CD14-positive monocyte (primary cell): Measurements from ENCODE around the gene SLC35E4. TPM values are rescaled to one million over a fixed set of nuclear protein-coding genes. Genes with fewer than 3 reads are reported as not detected.

Source experiments
- DNase-seq, 3 donors: peaks; one replicate each; pipeline ENCODE4 v3.0.0-alpha.2; 2011 to 2022
- H2AFZ ChIP-seq: 2 replicates; pipeline ENCODE4 v1.6.0; 2012; ENCODE audit warnings: mild to moderate bottlenecking, low read depth, low read length, inconsistent platforms; ENCODE audit not compliant: insufficient read depth, poor library complexity, severe bottlenecking
- H3K27ac ChIP-seq, 2 donors: 1 replicate in 1 of 2; 2 replicates in 1 of 2; pipeline ENCODE4 v1.5.1; 2012 to 2013; ENCODE audit warnings: low read length in 2 of 2, control low read depth in 1 of 2, inconsistent platforms in 1 of 2, low read depth in 1 of 2, mild to moderate bottlenecking in 1 of 2
- H3K27me3 ChIP-seq, 2 donors: one replicate each; pipeline versions ENCODE4 v1.6.0 to v1.6.1; 2011 to 2013; ENCODE audit warnings: low read length in 2 of 2; ENCODE audit not compliant: control insufficient read depth in 2 of 2, insufficient read depth in 2 of 2
- H3K36me3 ChIP-seq, 2 donors: replicated peaks in 1 of 2; 1 replicate in 1 of 2; 2 replicates in 1 of 2; pipeline versions ENCODE4 v1.5.1 to v1.6.1; 2012 to 2013; ENCODE audit warnings: low read length in 2 of 2, control low read depth in 1 of 2, inconsistent platforms in 1 of 2, mild to moderate bottlenecking in 1 of 2; ENCODE audit not compliant: insufficient read depth in 2 of 2, control insufficient read depth in 1 of 2
- H3K4me1 ChIP-seq, 2 donors: 1 replicate in 1 of 2; 2 replicates in 1 of 2; pipeline versions ENCODE4 v1.5.1 to v1.6.1; 2012 to 2013; ENCODE audit warnings: low read length in 2 of 2, control low read depth in 1 of 2, inconsistent platforms in 1 of 2, mild to moderate bottlenecking in 1 of 2, moderate library complexity in 1 of 2; ENCODE audit not compliant: insufficient read depth in 2 of 2, control insufficient read depth in 1 of 2
- H3K4me2 ChIP-seq: replicated peaks from 2 replicates; pipeline ENCODE3; 2012; ENCODE audit warnings: low read length, moderate library complexity, mild to moderate bottlenecking; ENCODE audit not compliant: poor library complexity, severe bottlenecking; ENCODE audit errors: extremely low read depth
- H3K4me3 ChIP-seq, 3 experiments: fragments of 200-600 bp in 1 of 3; sonication (generic) in 1 of 3; replicated peaks in 1 of 3; 1 replicate in 2 of 3; 2 replicates in 1 of 3; pipeline ENCODE4 v1.5.1; 2011 to 2013; ENCODE audit warnings: low read length in 3 of 3, mild to moderate bottlenecking in 3 of 3, control low read depth in 2 of 3, low read depth in 2 of 3, inconsistent platforms in 1 of 3, moderate library complexity in 1 of 3
- H3K79me2 ChIP-seq: 2 replicates; pipeline ENCODE4 v1.6.0; 2012; ENCODE audit warnings: mild to moderate bottlenecking, control low read depth, inconsistent platforms, low read length, moderate library complexity; ENCODE audit not compliant: insufficient read depth
- H3K9ac ChIP-seq: 2 replicates; pipeline ENCODE4 v1.6.0; 2017; ENCODE audit warnings: low read length, mild to moderate bottlenecking; ENCODE audit not compliant: insufficient read depth, poor library complexity, severe bottlenecking
- H3K9me3 ChIP-seq, 2 donors: replicated peaks in 1 of 2; 1 replicate in 1 of 2; 2 replicates in 1 of 2; pipeline versions ENCODE4 v1.5.1 to v1.6.1; 2012 to 2013; ENCODE audit warnings: low read length in 2 of 2, control low read depth in 1 of 2; ENCODE audit not compliant: control insufficient read depth in 1 of 2, insufficient read depth in 1 of 2
- H4K20me1 ChIP-seq: 2 replicates; pipeline ENCODE4 v1.6.0; 2012; ENCODE audit warnings: mild to moderate bottlenecking, low read length, control low read depth, moderate library complexity; ENCODE audit not compliant: insufficient read depth
- H3K27ac Mint-ChIP-seq, 7 donors: one replicate each; pipeline ENCODE4 v1.8.0; 2020; ENCODE audit warnings: mild to moderate bottlenecking in 7 of 7, mixed read lengths in 7 of 7, moderate library complexity in 6 of 7, inconsistent platforms in 2 of 7
- H3K27me3 Mint-ChIP-seq, 3 donors: one replicate each; pipeline ENCODE4 v1.8.0; 2021 to 2022; ENCODE audit warnings: low read depth in 3 of 3, mild to moderate bottlenecking in 3 of 3, mixed read lengths in 3 of 3, moderate library complexity in 3 of 3, inconsistent platforms in 1 of 3
- H3K36me3 Mint-ChIP-seq, 2 donors: one replicate each; pipeline ENCODE4 v1.8.0; 2020; ENCODE audit warnings: mixed read lengths in 2 of 2, inconsistent platforms in 1 of 2, mild to moderate bottlenecking in 1 of 2
- H3K4me1 Mint-ChIP-seq: one replicate; pipeline ENCODE4 v1.8.0; 2020; ENCODE audit warnings: mild to moderate bottlenecking, mixed read lengths
- H3K4me3 Mint-ChIP-seq, 2 donors: one replicate each; pipeline ENCODE4 v1.8.0; 2020; ENCODE audit warnings: mild to moderate bottlenecking in 2 of 2, mixed read lengths in 2 of 2, moderate library complexity in 1 of 2
- H3K9me3 Mint-ChIP-seq, 7 donors: one replicate each; pipeline ENCODE4 v1.8.0; 2020 to 2022; ENCODE audit warnings: mixed read lengths in 7 of 7, mild to moderate bottlenecking in 6 of 7, moderate library complexity in 6 of 7, inconsistent platforms in 2 of 7
- CTCF ChIP-seq: fragments of 200-600 bp; IDR thresholded peaks from one replicate; pipeline ENCODE4 v1.8.0; 2022; ENCODE audit warnings: antibody characterized with exemption, mild to moderate bottlenecking
- WGBS: methylation state at CpG from one replicate; pipeline ENCODE4 v1.1.5; 2013; ENCODE audit warnings: missing lambda C conversion rate; ENCODE audit not compliant: insufficient coverage; 5-methylcytosine and 5-hydroxymethylcytosine counted together
- intact Hi-C, 2 donors: fragments of 100-400 bp; cut with micrococcal nuclease; formaldehyde crosslinking; loops; one replicate each; pipeline versions ENCODE4 v1.15.0 to v1.15.1; 2023
- polyA plus RNA-seq, 3 donors: library from polyadenylated mRNA; depleted of rRNA in 1 of 3; unstranded in 2 of 3; stranded (reverse) in 1 of 3; fragments of 300-500 nt in 2 of 3; fragments of >200 nt in 1 of 3; fragmentation: Illumina TruSeq in 2 of 3; gene quantifications; 1 replicate in 2 of 3; 2 replicates in 1 of 3; pipeline ENCODE4 v1.2.3, GENCODE V29; 2012 to 2021

The SLC35E4 gene
- polyA plus RNA-seq, 3 donors = 1.4 to 2.4 (median 1.6) TPM

- Histone ChIP-seq H3K79me2 (no peaks in the 10 kb centered on the region), H4K20me1 (no peaks in the 10 kb centered on the region), H3K4me3 (peak overlapping the region in 1 of 3 experiments; percentile 57), H3K27ac (no peak overlapping the region), H3K4me2 (peak overlapping the region; percentile 59), H3K27me3 (peaks cover 23 to 39% of the 10 kb centered on the region in 2 donors), H3K9me3 (peaks cover 0 to 5% of the 10 kb centered on the region in 2 donors), H3K9ac (no peak overlapping the region), H3K4me1 (peaks cover 9 to 14% of the 10 kb centered on the region in 2 donors), H2AFZ (no peak overlapping the region), H3K36me3 (no peaks in the 10 kb centered on the region)
- Mint-ChIP-seq H3K4me1 (peaks cover 3% of the 10 kb centered on the region), H3K36me3 (peaks cover 0 to 5% of the 10 kb centered on the region in 2 donors), H3K27ac (no peak overlapping the region), H3K4me3 (peak overlapping the region; percentile 48 to 77), H3K27me3 (peaks cover 41 to 63% (median 56%) of the 10 kb centered on the region in 3 donors), H3K9me3 (peaks cover 0 to 7% (median 3%) of the 10 kb centered on the region in 7 donors)
- DNase-seq = no peak
- intact Hi-C loops = no loop called here
- TF ChIP-seq CTCF = no peak
- WGBS = 86% methylated on average over 11 of the region's 15 CpGs
Observed at GRCh38 chr22:30695351-30695851, 59.8 kb downstream of the SLC35E4 start.

GRCh38 chr22:30695871-30696655 is 60.5 kb downstream of the SLC35E4 start:
- WGBS = 100% methylated on average over 4 of the region's 7 CpGs
- H3K4me3 ChIP-seq = no peak overlapping the region
- no peak for TF ChIP-seq CTCF
- H4K20me1 ChIP-seq = no peaks in the 10 kb centered on the region
- peaks cover 23 to 39% of the 10 kb centered on the region in 2 donors for H3K27me3 ChIP-seq
- H3K4me1 Mint-ChIP-seq = peaks cover 3% of the 10 kb centered on the region
- H3K27ac ChIP-seq = no peak overlapping the region
- H3K9me3 ChIP-seq = peaks cover 0 to 5% of the 10 kb centered on the region in 2 donors
- H3K9me3 Mint-ChIP-seq = peaks cover 0 to 7% (median 3%) of the 10 kb centered on the region in 7 donors
- no peak overlapping the region for H2AFZ ChIP-seq
- H3K9ac ChIP-seq = no peak overlapping the region
- no peak for DNase-seq
- intact Hi-C loops = no loop called here
- no peaks in the 10 kb centered on the region for H3K36me3 ChIP-seq
- H3K4me3 Mint-ChIP-seq = peak overlapping the region in 1 of 2 donors; percentile 77
- H3K4me2 ChIP-seq = no peak overlapping the region
- no peaks in the 10 kb centered on the region for H3K79me2 ChIP-seq
- H3K36me3 Mint-ChIP-seq = peaks cover 0 to 5% of the 10 kb centered on the region in 2 donors
- H3K4me1 ChIP-seq = peaks cover 9 to 14% of the 10 kb centered on the region in 2 donors
- H3K27ac Mint-ChIP-seq = no peak overlapping the region
- H3K27me3 Mint-ChIP-seq = peaks cover 41 to 61% (median 54%) of the 10 kb centered on the region in 3 donors

Other genes starting within 250 kb of the SLC35E4 start
- gene RNF215, start 248.4 kb upstream of the SLC35E4 start, polyA plus RNA-seq = 10 to 100 TPM in 1 of 3 donors, under 1 TPM in 2; 0.26 to 12.2 (median 0.42) TPM
- gene SEC14L2, start 238.8 kb upstream of the SLC35E4 start, polyA plus RNA-seq = under 1 TPM in 2 of 3 donors, not detected in 1; 0.03 TPM
- 10 to 100 TPM in 1 of 3 donors, 1 to 10 TPM in 2; 6.2 to 14.2 (median 7.5) TPM for gene MTFP1, start 210.0 kb upstream of the SLC35E4 start, polyA plus RNA-seq
- not detected for gene SEC14L3, start 163.8 kb upstream of the SLC35E4 start, polyA plus RNA-seq
- gene SEC14L4, start 130.1 kb upstream of the SLC35E4 start, polyA plus RNA-seq = not detected
- gene SEC14L6, start 89.0 kb upstream of the SLC35E4 start, polyA plus RNA-seq = not detected
- gene GAL3ST1, start 61.1 kb upstream of the SLC35E4 start, polyA plus RNA-seq = not detected
- gene PES1, start 43.9 kb upstream of the SLC35E4 start, polyA plus RNA-seq = 10 to 100 TPM; 32.2 to 36.6 (median 35.6) TPM
- 10 to 100 TPM; 27.1 to 51.7 (median 45.0) TPM for gene TCN2, start 28.6 kb upstream of the SLC35E4 start, polyA plus RNA-seq
- 10 to 100 TPM; 13.2 to 34.5 (median 18.9) TPM for gene DUSP18, start 32.1 kb downstream of the SLC35E4 start, polyA plus RNA-seq
- gene OSBP2, start 59.1 kb downstream of the SLC35E4 start, polyA plus RNA-seq = under 1 TPM in 2 of 3 donors, not detected in 1; 0.21 to 0.54 TPM